Stimulated activated CD8-positive, alpha-beta memory T cell treated with anti-CD3 and anti-CD28 coated beads, Interleukin-12 subunit alpha, Interleukin-12 subunit beta, amount 100 ng/mL, for 1 hour (primary cell): ENCODE data around the gene POLN.

Source experiments
- DNase-seq: peaks from one replicate; pipeline ENCODE4 v3.0.0-alpha.2; 2020; ENCODE audit warnings: low read depth

The POLN gene

GRCh38 chr4:2263926-2264321, 22.0 kb upstream of the POLN start:
- DNase-seq, result no peak

- DNase-seq, result no peak
Observed at GRCh38 chr4:2262944-2263250, 21.0 kb upstream of the POLN start.

- peak; percentile 95 for DNase-seq
Observed at GRCh38 chr4:2262145-2262943, 20.4 kb upstream of the POLN start.

GRCh38 chr4:2261853-2262144, 19.9 kb upstream of the POLN start, which contains the start of gene MXD4:
MXD4 (minus strand) TSS chr4:2262109; CDS start chr4:2261980, 129 bp downstream.
- no peak for DNase-seq

- no peak for DNase-seq
Observed at GRCh38 chr4:2261110-2261852, 19.4 kb upstream of the POLN start.

GRCh38 chr4:2260344-2261109, 18.6 kb upstream of the POLN start:
- DNase-seq, result no peak

GRCh38 chr4:2259541-2260343, 17.8 kb upstream of the POLN start:
- DNase-seq, result no peak

- no peak for DNase-seq
Observed at GRCh38 chr4:2259036-2259540, 17.2 kb upstream of the POLN start.

- DNase-seq, result no peak
Observed at GRCh38 chr4:2258091-2259035, 16.4 kb upstream of the POLN start.

- no peak for DNase-seq
Observed at GRCh38 chr4:2257361-2258081, 15.6 kb upstream of the POLN start.

- DNase-seq, result no peak
Observed at GRCh38 chr4:2256781-2257191, 14.9 kb upstream of the POLN start.

- DNase-seq, result no peak
Observed at GRCh38 chr4:2256156-2256731, 14.3 kb upstream of the POLN start.

- DNase-seq, result no peak
Observed at GRCh38 chr4:2255501-2256155, 13.7 kb upstream of the POLN start.

- no peak for DNase-seq
Observed at GRCh38 chr4:2254665-2255500, 13.0 kb upstream of the POLN start.

- no peak for DNase-seq
Observed at GRCh38 chr4:2253160-2254084, 11.5 kb upstream of the POLN start.

- no peak for DNase-seq
Observed at GRCh38 chr4:2252530-2253091, 10.7 kb upstream of the POLN start.
